HG03439 (cell line): ENCODE measurements around the gene GRAMD2A.

Experiments
- ATAC-seq: cut with Tn5 transposase; IDR thresholded peaks from one replicate; pipeline ENCODE4 v1.9.1; 2021; ENCODE audit warnings: mild to moderate bottlenecking, moderate library complexity; ENCODE audit not compliant: unreplicated experiment

Gene GRAMD2A

GRCh38 chr15:72197460-72198355 is at the start of gene GRAMD2A:
TSS of gene GRAMD2A (minus strand) at chr15:72197787.
- no peak for ATAC-seq

DNA sequence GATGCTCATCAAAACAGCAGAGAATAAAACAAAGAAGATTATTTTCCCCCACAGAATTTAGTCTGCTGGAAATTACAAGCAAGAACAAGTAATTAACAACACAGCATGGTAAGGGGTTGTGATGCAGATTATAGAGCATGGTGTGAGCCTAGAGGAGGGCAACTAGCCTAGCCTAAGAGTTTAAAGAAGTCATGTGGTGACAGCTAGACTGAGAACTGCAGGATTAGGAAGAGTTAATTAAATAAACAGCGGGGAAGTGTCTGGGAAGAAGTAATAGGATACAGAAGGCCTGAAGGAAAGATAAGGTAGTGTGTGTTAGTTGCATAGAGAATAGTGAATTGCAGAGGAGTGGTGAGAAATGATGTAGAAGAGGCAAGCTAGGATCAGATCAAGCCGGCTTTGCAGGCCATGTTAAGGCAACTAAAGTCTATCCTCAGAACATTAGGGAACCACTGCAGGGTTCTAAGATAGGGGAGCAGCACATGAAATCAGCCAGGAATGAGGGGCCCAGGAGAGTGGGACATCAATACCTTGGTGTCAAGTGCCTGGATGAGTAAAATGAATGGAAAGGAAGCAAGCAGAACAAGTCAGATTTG is 45.3 kb upstream of the GRAMD2A start:
- ATAC-seq = no peak

DNA sequence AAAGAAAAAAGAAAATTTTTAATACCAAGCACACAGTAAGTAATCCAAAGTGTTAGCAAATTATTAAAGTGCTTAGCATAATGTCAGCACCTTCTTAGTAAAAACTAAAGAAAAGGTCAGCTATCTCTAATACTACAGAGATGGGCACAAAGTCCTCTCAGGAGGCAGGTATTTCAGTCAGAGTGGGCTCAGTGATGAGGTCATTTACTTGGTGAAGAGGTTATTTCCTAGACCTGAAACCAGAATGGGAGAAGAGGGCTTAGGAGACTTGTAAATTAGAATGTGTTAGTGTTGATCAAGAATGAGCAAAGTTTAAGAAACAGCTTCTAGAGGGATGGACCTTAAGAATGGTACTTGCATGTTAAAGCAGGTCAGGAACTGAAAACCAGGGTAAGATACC is 42.1 kb upstream of the GRAMD2A start:
- ATAC-seq = no peak

- ATAC-seq = no peak
Measured at GRCh38 chr15:72238586-72238985, 41.0 kb upstream of the GRAMD2A start.

GRCh38 chr15:72237853-72238224 is 40.3 kb upstream of the GRAMD2A start:
- ATAC-seq = no peak

- ATAC-seq = no peak
Measured at GRCh38 chr15:72237029-72237852, 39.7 kb upstream of the GRAMD2A start.

DNA sequence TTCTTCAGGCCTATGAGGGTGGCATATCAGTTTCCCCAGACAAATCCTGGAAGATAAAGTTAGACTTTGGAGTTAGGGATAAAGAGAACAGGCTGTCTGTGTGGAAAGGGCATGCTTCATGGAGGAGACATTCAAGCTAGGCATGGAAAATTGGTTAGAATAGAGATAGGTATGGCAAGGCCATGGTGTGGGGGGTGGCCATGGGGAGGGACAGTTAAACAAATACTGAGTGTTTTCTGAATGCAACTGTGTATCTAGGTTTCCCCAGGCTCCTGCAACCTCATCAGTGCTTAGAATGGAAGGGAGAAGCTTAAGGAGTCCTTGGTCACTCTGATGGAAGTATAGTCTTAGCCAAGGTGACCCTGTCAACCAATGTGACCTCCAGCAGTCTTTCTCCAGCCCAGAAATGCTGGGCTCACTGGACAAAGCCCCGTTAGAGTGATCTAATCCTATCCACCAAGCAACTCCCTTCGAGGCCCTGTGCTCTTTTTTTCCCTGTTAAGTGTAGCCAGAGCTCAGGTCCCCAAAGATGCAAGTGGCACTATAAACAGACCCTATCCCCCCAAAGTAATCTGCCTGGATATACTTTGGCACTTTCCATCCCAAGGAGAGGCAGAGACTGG is 38.9 kb upstream of the GRAMD2A start:
- no peak for ATAC-seq

- ATAC-seq = no peak
Measured at GRCh38 chr15:72235298-72235697, 37.7 kb upstream of the GRAMD2A start.

GRCh38 chr15:72233769-72234168 is 36.2 kb upstream of the GRAMD2A start:
- no peak for ATAC-seq

DNA sequence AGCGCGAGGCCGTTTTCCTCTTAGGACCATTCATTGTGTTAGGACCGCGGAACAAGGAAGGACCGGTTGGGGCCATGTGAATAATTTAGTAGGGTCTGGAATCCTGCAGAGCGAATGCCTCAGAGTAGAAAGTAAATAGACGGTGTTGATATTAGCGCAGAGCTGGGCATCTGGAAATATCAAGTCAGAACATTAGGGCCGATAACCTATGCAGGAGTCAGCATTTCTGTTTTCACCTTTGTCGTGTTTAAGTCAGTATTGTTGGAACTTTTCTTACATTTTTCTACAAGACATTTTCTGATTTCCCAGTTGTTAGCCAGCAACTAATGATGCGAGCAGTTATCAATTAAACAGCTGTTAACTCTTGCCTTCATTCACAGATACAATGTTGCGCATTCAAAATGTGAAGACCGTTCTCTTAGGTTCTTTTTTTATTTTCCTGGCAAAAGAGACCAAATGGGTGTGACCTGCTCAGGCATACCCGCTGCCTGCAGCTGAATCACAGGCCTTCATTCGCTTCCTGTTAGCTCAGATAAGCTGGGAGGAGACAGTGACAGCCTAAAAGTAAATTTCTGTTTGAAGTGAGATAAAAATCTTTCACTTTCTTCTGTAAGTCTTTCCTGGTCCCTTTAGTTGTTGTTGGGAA is 34.4 kb upstream of the GRAMD2A start:
- no peak for ATAC-seq

DNA sequence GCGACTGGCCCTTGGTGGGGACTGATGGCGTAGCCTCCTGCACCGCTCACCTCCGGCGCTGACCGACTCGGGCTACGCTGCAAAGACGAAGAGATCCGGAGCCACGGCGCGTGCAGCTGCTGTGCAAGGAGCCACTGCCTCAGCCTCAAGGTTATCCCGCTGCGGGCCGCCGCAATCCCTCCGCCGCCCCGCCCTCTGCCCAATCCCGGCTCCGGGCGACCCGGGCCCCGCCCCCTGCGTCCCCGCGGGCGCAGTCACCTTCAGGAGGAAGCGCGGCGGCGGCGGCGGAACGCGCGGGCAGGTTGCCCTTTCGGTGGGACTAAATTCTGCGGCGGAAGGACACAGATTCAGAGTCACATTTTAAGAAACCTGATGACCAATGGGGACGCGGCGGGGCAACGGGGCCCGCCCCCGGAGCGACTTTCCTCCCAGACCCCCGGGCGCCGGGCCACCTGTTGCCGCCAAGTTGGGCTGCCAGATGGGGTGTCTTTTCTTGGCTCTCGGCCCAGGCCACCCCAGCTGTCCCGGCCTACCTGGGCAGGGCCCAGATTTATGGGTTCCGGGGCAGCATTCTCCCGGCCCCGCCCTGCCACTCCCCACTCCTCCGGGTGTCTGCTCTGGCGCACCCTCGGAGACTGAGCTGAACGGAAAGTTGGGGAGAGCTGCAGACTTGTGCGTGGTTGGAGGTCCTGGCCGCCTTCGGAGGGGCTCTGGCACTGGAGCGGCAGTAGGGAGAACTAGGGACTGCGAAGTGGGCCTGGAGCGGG is 33.7 kb upstream of the GRAMD2A start, which contains the start of gene PKM:
PKM (minus strand) TSS at position 125 of the 767 bp plus-strand sequence. CDS start 12,093 bp downstream, outside the sequence.
- peak; percentile 45 for ATAC-seq

GRCh38 chr15:72230197-72231065 is 32.8 kb upstream of the GRAMD2A start:
- ATAC-seq = no peak

DNA sequence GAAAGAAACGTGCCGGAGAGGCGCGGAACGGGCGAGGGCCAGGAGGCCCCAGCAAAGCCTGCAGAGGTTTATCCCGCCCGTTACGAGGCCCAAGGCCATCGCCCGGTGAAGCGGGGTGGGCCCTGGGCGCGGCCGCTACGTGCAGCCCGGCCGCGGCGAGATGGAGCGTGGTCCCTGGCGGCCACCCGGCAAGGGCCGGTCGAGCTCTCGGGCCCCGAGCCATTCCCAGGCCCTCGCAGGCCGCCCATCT is 32.3 kb upstream of the GRAMD2A start:
- no peak for ATAC-seq

GRCh38 chr15:72229076-72229946 is 31.7 kb upstream of the GRAMD2A start:
- no peak for ATAC-seq

GRCh38 chr15:72227720-72228119 is 30.1 kb upstream of the GRAMD2A start:
- no peak for ATAC-seq

GRCh38 chr15:72227192-72227586 is 29.6 kb upstream of the GRAMD2A start:
- ATAC-seq = no peak

DNA sequence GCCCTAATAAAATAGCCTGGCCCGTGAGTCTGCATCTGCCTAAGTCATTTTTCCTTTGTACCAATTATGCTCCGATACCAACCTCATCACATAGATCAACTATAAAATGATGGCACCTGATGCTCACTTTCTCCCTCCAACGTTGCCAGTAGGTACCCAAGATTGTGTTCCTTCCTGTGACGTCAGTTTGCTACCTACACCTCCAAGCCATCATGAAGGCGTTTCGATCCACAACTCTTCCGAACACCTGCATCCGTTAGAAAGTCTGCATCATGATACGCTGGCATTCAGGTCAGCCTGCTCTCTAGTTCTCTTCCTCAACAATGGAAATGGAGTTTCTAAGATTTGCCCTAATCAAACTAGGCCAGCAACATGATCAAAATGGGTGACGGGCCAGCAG is 25.7 kb upstream of the GRAMD2A start:
- ATAC-seq = no peak

DNA sequence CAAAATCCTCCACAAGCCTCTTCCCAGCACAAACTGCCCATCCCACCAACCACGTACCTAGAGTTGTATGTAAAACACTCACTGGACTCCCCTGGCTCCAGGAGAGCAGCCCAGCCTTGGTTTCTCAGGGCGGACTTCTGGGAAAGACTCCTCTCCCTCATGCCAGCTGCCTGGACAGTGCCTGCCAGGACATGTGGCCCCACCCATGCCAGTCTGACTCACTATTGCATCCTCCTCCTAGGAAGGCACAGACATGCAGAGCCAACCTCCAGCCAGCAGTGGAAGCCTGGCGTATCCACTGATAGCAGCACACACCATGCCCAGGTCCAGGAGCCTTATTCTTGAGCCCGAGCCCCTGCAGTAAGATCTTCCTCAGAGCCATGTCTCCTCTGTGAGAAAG is 24.8 kb upstream of the GRAMD2A start:
- ATAC-seq = no peak
